WERI-Rb-1 (cell line): ENCODE measurements around the gene KCNH1.
A peak's percentile ranks its signal among the peaks of the same experiment; 100 is the strongest.

ENCODE experiments used
- DNase-seq: peaks from one replicate; pipeline ENCODE4 v3.0.0-alpha.2; 2020
- H3K27ac ChIP-seq: fragments of 250-450 bp; sonication (Bioruptor Pico); 2 replicates; pipeline ENCODE4 v1.5.1; 2020; ENCODE audit warnings: mild to moderate bottlenecking, moderate library complexity
- H3K27me3 ChIP-seq: fragments of 250-450 bp; sonication (Bioruptor Pico); 2 replicates; pipeline ENCODE4 v1.5.1; 2021; ENCODE audit warnings: mild to moderate bottlenecking, low read depth, moderate library complexity; ENCODE audit not compliant: insufficient read depth, severe bottlenecking
- H3K36me3 ChIP-seq: fragments of 250-450 bp; sonication (Bioruptor Pico); 2 replicates; pipeline ENCODE4 v1.5.1; 2020; ENCODE audit warnings: mild to moderate bottlenecking, moderate library complexity
- H3K4me3 ChIP-seq: 2 replicates; pipeline ENCODE4 v1.5.1; 2011; ENCODE audit warnings: low read depth, mild to moderate bottlenecking, control low read depth, low read length
- H3K9me3 ChIP-seq: fragments of 250-450 bp; sonication (Bioruptor Pico); 2 replicates; pipeline ENCODE4 v1.5.1; 2021; ENCODE audit warnings: mild to moderate bottlenecking, moderate library complexity; ENCODE audit not compliant: severe bottlenecking
- TF ChIP-seq, protein P1 (sequence below): IDR thresholded peaks from 2 replicates; pipeline ENCODE4 v1.5.1; 2011; ENCODE audit warnings: low read depth, mild to moderate bottlenecking, control low read depth, inconsistent platforms, low read length

Gene KCNH1

DNA sequence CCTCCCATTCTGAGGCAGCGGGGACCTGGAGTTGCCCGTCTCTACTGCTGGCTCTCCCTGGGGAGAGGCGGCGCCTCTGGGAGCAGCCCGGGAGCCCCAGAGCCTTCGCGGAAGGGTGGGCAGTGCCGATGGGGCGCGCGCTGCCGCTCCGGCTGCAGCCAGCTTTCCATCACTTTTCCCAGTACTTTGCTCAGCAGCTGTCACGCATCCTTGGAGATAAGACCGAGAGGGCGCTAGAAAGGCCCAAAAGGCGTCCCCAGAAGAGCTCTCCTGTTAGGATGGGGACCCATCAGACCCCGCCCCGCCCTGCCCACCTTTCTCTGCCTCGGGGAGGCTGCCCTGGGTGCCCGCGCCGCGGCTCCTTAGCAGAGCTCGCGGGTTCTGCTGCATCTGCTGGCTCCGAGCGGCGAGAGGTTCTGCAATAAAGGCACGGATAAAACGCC is 534 bp downstream of the KCNH1 start:
- H3K9me3 ChIP-seq = no peaks in the 10 kb centered on the region
- TF ChIP-seq, protein P1, sequence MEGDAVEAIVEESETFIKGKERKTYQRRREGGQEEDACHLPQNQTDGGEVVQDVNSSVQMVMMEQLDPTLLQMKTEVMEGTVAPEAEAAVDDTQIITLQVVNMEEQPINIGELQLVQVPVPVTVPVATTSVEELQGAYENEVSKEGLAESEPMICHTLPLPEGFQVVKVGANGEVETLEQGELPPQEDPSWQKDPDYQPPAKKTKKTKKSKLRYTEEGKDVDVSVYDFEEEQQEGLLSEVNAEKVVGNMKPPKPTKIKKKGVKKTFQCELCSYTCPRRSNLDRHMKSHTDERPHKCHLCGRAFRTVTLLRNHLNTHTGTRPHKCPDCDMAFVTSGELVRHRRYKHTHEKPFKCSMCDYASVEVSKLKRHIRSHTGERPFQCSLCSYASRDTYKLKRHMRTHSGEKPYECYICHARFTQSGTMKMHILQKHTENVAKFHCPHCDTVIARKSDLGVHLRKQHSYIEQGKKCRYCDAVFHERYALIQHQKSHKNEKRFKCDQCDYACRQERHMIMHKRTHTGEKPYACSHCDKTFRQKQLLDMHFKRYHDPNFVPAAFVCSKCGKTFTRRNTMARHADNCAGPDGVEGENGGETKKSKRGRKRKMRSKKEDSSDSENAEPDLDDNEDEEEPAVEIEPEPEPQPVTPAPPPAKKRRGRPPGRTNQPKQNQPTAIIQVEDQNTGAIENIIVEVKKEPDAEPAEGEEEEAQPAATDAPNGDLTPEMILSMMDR = no peak
- no peak overlapping the region for H3K27ac ChIP-seq
- DNase-seq = peak; percentile 56
- H3K36me3 ChIP-seq = no peaks in the 10 kb centered on the region
- peak overlapping the region; percentile 61 for H3K4me3 ChIP-seq
- peaks cover 14% of the 10 kb centered on the region for H3K27me3 ChIP-seq

- peaks cover 14% of the 10 kb centered on the region for H3K27me3 ChIP-seq
- no peak for DNase-seq
- no peaks in the 10 kb centered on the region for H3K9me3 ChIP-seq
- H3K36me3 ChIP-seq = no peaks in the 10 kb centered on the region
- no peak overlapping the region for H3K27ac ChIP-seq
- peak overlapping the region; percentile 61 for H3K4me3 ChIP-seq
- TF ChIP-seq, protein P1 = no peak
Measured at GRCh38 chr1:211132721-211133392, 1.1 kb downstream of the KCNH1 start.

- peaks cover 14% of the 10 kb centered on the region for H3K27me3 ChIP-seq
- H3K9me3 ChIP-seq = no peaks in the 10 kb centered on the region
- no peak overlapping the region for H3K4me3 ChIP-seq
- TF ChIP-seq, protein P1 = no peak
- no peak overlapping the region for H3K27ac ChIP-seq
- DNase-seq = no peak
- no peaks in the 10 kb centered on the region for H3K36me3 ChIP-seq
Measured at GRCh38 chr1:211129776-211130175, 4.2 kb downstream of the KCNH1 start.

GRCh38 chr1:211127166-211127565 is 6.8 kb downstream of the KCNH1 start:
- H3K27ac ChIP-seq = no peak overlapping the region
- no peak for DNase-seq
- no peaks in the 10 kb centered on the region for H3K9me3 ChIP-seq
- H3K27me3 ChIP-seq = no peaks in the 10 kb centered on the region
- H3K4me3 ChIP-seq = no peak overlapping the region
- TF ChIP-seq, protein P1 = no peak
- no peaks in the 10 kb centered on the region for H3K36me3 ChIP-seq

DNA sequence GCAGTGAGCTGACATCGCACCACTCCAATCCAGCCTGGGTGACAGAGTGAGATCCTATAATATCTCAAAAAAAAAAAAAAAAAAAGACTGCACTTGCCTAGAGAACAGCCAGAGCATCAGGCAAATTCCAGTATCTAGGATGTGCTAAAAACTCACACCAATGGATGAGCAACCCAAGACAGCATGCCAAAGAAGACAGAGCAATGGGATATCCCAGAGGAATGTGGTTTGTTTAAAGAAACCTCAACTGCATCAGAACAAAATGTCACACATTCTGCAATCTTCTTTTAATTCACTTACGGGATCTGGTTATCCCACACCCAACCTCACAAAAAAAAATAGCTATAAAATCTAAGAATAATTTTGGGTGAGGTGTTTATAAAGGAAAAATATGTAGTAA is 7.3 kb downstream of the KCNH1 start:
- Histone ChIP-seq H3K27me3 (no peaks in the 10 kb centered on the region), H3K9me3 (no peaks in the 10 kb centered on the region), H3K4me3 (no peak overlapping the region), H3K27ac (no peak overlapping the region), H3K36me3 (no peaks in the 10 kb centered on the region)
- DNase-seq = no peak
- TF ChIP-seq, protein P1 = no peak

DNA sequence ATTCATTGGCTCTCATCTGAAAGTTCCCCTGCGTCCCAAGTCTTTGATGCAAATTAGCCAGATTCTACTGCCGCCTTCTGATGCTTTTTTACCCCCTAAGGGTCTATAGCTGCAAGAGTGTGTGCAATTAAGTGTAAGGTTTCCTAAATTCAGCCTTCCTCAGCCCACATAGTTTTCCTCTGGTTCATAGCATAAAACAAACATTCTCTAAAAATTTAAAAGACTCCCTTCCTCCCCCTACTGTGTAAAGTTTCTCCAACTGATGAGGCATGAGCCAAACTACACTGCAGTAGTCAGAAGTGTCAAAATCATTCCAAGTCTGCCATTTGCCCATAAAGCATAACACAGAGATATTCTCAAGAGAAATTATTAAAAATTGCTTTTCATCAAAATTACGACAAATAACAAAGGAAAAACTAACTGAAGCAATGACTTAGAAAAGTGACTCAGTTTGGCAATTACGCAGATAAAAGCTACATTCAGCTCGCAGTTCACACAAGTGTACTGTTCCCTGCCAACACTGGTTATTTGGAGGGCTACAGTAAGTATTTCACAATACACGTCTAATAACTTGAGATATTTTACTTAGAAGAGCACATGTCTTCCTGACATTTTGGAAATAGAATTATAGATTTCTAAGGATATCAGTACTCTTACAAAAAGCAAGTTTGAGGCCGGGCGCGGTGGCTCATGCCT is 15.4 kb downstream of the KCNH1 start:
- no peak for DNase-seq
- no peaks in the 10 kb centered on the region for H3K27me3 ChIP-seq
- no peaks in the 10 kb centered on the region for H3K36me3 ChIP-seq
- TF ChIP-seq, protein P1 = no peak
- H3K27ac ChIP-seq = no peak overlapping the region
- H3K4me3 ChIP-seq = no peak overlapping the region
- no peaks in the 10 kb centered on the region for H3K9me3 ChIP-seq
